ENCODE data around the gene SLC6A18. TPM values are rescaled to one million over a fixed set of nuclear protein-coding genes. Genes with fewer than 3 reads are reported as not detected.

Gene SLC6A18
- total RNA-seq, 1 donor from 2014 or later, result not detected

- no peaks in the 10 kb centered on the region for H3K9me3 Mint-ChIP-seq
- intact Hi-C loops (cut with micrococcal nuclease), result no loop called here
- no peak for DNase-seq (ENCODE audit: low spot score)
- H3K36me3 Mint-ChIP-seq (ENCODE audit: low read depth), result no peaks in the 10 kb centered on the region
- H3K4me3 Mint-ChIP-seq (ENCODE audit: low read depth), result no peak overlapping the region
- no peak overlapping the region for H3K27ac Mint-ChIP-seq
- no peaks in the 10 kb centered on the region for H3K27me3 Mint-ChIP-seq (ENCODE audit: low read depth)
- H3K4me1 Mint-ChIP-seq (ENCODE audit: low read depth), result no peaks in the 10 kb centered on the region
Measured at GRCh38 chr5:1183424-1184162, 41.6 kb upstream of the SLC6A18 start.

- Mint-ChIP-seq H3K27ac (no peak overlapping the region), H3K4me1 (ENCODE audit: low read depth) (no peaks in the 10 kb centered on the region), H3K9me3 (no peaks in the 10 kb centered on the region), H3K4me3 (ENCODE audit: low read depth) (no peak overlapping the region), H3K27me3 (ENCODE audit: low read depth) (no peaks in the 10 kb centered on the region), H3K36me3 (ENCODE audit: low read depth) (no peaks in the 10 kb centered on the region)
- no peak for DNase-seq (ENCODE audit: low spot score)
- intact Hi-C loops (cut with micrococcal nuclease), result no loop called here
Measured at GRCh38 chr5:1184163-1184470, 41.1 kb upstream of the SLC6A18 start.

GRCh38 chr5:1184481-1184880, 40.7 kb upstream of the SLC6A18 start:
- DNase-seq (ENCODE audit: low spot score), result no peak
- Mint-ChIP-seq H3K36me3 (ENCODE audit: low read depth) (no peaks in the 10 kb centered on the region), H3K4me1 (ENCODE audit: low read depth) (no peaks in the 10 kb centered on the region), H3K4me3 (ENCODE audit: low read depth) (no peak overlapping the region), H3K27ac (no peak overlapping the region), H3K27me3 (ENCODE audit: low read depth) (peaks cover 2% of the 10 kb centered on the region), H3K9me3 (no peaks in the 10 kb centered on the region)
- intact Hi-C loops (cut with micrococcal nuclease), result no loop called here

- H3K36me3 Mint-ChIP-seq (ENCODE audit: low read depth), result no peaks in the 10 kb centered on the region
- DNase-seq (ENCODE audit: low spot score), result no peak
- intact Hi-C loops (cut with micrococcal nuclease), result no loop called here
- H3K27ac Mint-ChIP-seq, result no peak overlapping the region
- H3K27me3 Mint-ChIP-seq (ENCODE audit: low read depth), result peaks cover 3% of the 10 kb centered on the region
- H3K9me3 Mint-ChIP-seq, result no peaks in the 10 kb centered on the region
- H3K4me3 Mint-ChIP-seq (ENCODE audit: low read depth), result no peak overlapping the region
- H3K4me1 Mint-ChIP-seq (ENCODE audit: low read depth), result no peaks in the 10 kb centered on the region
Measured at GRCh38 chr5:1185038-1185627, 40.0 kb upstream of the SLC6A18 start.

GRCh38 chr5:1185629-1186350, 39.4 kb upstream of the SLC6A18 start:
- no peaks in the 10 kb centered on the region for H3K36me3 Mint-ChIP-seq (ENCODE audit: low read depth)

GRCh38 chr5:1186351-1187233, 38.6 kb upstream of the SLC6A18 start:
- Mint-ChIP-seq H3K4me1 (ENCODE audit: low read depth) (peaks cover 5% of the 10 kb centered on the region), H3K9me3 (no peaks in the 10 kb centered on the region), H3K36me3 (ENCODE audit: low read depth) (no peaks in the 10 kb centered on the region), H3K4me3 (ENCODE audit: low read depth) (no peak overlapping the region), H3K27ac (no peak overlapping the region), H3K27me3 (ENCODE audit: low read depth) (peaks cover 11% of the 10 kb centered on the region)
- DNase-seq (ENCODE audit: low spot score), result no peak
- intact Hi-C loops (cut with micrococcal nuclease), result no loop called here

More at GRCh38 chr5:1185629-1186350, 39.4 kb upstream of the SLC6A18 start:
- Mint-ChIP-seq H3K4me1 (ENCODE audit: low read depth) (peaks cover 3% of the 10 kb centered on the region), H3K27me3 (ENCODE audit: low read depth) (peaks cover 9% of the 10 kb centered on the region), H3K27ac (no peak overlapping the region), H3K9me3 (no peaks in the 10 kb centered on the region), H3K4me3 (ENCODE audit: low read depth) (no peak overlapping the region)
- intact Hi-C loops (cut with micrococcal nuclease), result no loop called here
- DNase-seq (ENCODE audit: low spot score), result no peak

GRCh38 chr5:1187234-1187949, 37.8 kb upstream of the SLC6A18 start:
- intact Hi-C loops (cut with micrococcal nuclease), result no loop called here

GRCh38 chr5:1187950-1188334, 37.2 kb upstream of the SLC6A18 start:
- no peak for DNase-seq (ENCODE audit: low spot score)

More at GRCh38 chr5:1187234-1187949, 37.8 kb upstream of the SLC6A18 start:
- Mint-ChIP-seq H3K27me3 (ENCODE audit: low read depth) (peaks cover 14% of the 10 kb centered on the region), H3K4me3 (ENCODE audit: low read depth) (no peak overlapping the region), H3K27ac (no peak overlapping the region), H3K36me3 (ENCODE audit: low read depth) (no peaks in the 10 kb centered on the region), H3K9me3 (no peaks in the 10 kb centered on the region), H3K4me1 (ENCODE audit: low read depth) (peaks cover 5% of the 10 kb centered on the region)
- DNase-seq (ENCODE audit: low spot score), result no peak

GRCh38 chr5:1188464-1188863, 36.7 kb upstream of the SLC6A18 start:
- intact Hi-C loops (cut with micrococcal nuclease), result no loop called here
- DNase-seq (ENCODE audit: low spot score), result no peak
- Mint-ChIP-seq H3K27ac (no peak overlapping the region), H3K36me3 (ENCODE audit: low read depth) (no peaks in the 10 kb centered on the region), H3K4me1 (ENCODE audit: low read depth) (peaks cover 5% of the 10 kb centered on the region), H3K9me3 (no peaks in the 10 kb centered on the region), H3K27me3 (ENCODE audit: low read depth) (peaks cover 14% of the 10 kb centered on the region), H3K4me3 (ENCODE audit: low read depth) (no peak overlapping the region)

More at GRCh38 chr5:1187950-1188334, 37.2 kb upstream of the SLC6A18 start:
- intact Hi-C loops (cut with micrococcal nuclease), result no loop called here
- Mint-ChIP-seq H3K4me3 (ENCODE audit: low read depth) (no peak overlapping the region), H3K4me1 (ENCODE audit: low read depth) (peaks cover 5% of the 10 kb centered on the region), H3K27ac (no peak overlapping the region), H3K27me3 (ENCODE audit: low read depth) (peaks cover 14% of the 10 kb centered on the region), H3K9me3 (no peaks in the 10 kb centered on the region), H3K36me3 (ENCODE audit: low read depth) (no peaks in the 10 kb centered on the region)

GRCh38 chr5:1189269-1189668, 35.9 kb upstream of the SLC6A18 start:
- no peaks in the 10 kb centered on the region for H3K9me3 Mint-ChIP-seq
- peaks cover 14% of the 10 kb centered on the region for H3K27me3 Mint-ChIP-seq (ENCODE audit: low read depth)
- no peak for DNase-seq (ENCODE audit: low spot score)
- peaks cover 5% of the 10 kb centered on the region for H3K4me1 Mint-ChIP-seq (ENCODE audit: low read depth)
- no peak overlapping the region for H3K27ac Mint-ChIP-seq
- intact Hi-C loops (cut with micrococcal nuclease), result no loop called here
- H3K36me3 Mint-ChIP-seq (ENCODE audit: low read depth), result no peaks in the 10 kb centered on the region
- H3K4me3 Mint-ChIP-seq (ENCODE audit: low read depth), result no peak overlapping the region

- intact Hi-C loops (cut with micrococcal nuclease), result no loop called here
- H3K27ac Mint-ChIP-seq, result no peak overlapping the region
Measured at GRCh38 chr5:1190278-1190677, 34.9 kb upstream of the SLC6A18 start.

GRCh38 chr5:1190837-1191239, 34.3 kb upstream of the SLC6A18 start:
- Mint-ChIP-seq H3K27ac (no peak overlapping the region), H3K4me3 (ENCODE audit: low read depth) (no peak overlapping the region), H3K4me1 (ENCODE audit: low read depth) (peaks cover 5% of the 10 kb centered on the region), H3K27me3 (ENCODE audit: low read depth) (peaks cover 14% of the 10 kb centered on the region), H3K36me3 (ENCODE audit: low read depth) (no peaks in the 10 kb centered on the region), H3K9me3 (no peaks in the 10 kb centered on the region)
- no peak for DNase-seq (ENCODE audit: low spot score)
- intact Hi-C loops (cut with micrococcal nuclease), result no loop called here

More at GRCh38 chr5:1190278-1190677, 34.9 kb upstream of the SLC6A18 start:
- Mint-ChIP-seq H3K4me1 (ENCODE audit: low read depth) (peaks cover 5% of the 10 kb centered on the region), H3K9me3 (no peaks in the 10 kb centered on the region), H3K36me3 (ENCODE audit: low read depth) (no peaks in the 10 kb centered on the region), H3K27me3 (ENCODE audit: low read depth) (peaks cover 14% of the 10 kb centered on the region), H3K4me3 (ENCODE audit: low read depth) (no peak overlapping the region)
- DNase-seq (ENCODE audit: low spot score), result no peak
